ENCODE data around the gene HABP2. TPM values are rescaled to one million over a fixed set of nuclear protein-coding genes. Genes with fewer than 3 reads are reported as not detected.

HABP2 gene
- total RNA-seq, 1 donor from 2014 or later: 0.77 TPM

- Histone ChIP-seq H3K4me3 (no peak overlapping the region), H3K27me3 (ENCODE audit: low read depth) (no peaks in the 10 kb centered on the region), H3K9me3 (no peaks in the 10 kb centered on the region), H3K36me3 (no peaks in the 10 kb centered on the region), H3K27ac (no peak overlapping the region), H3K4me1 (no peaks in the 10 kb centered on the region)
- TF ChIP-seq, protein P1, sequence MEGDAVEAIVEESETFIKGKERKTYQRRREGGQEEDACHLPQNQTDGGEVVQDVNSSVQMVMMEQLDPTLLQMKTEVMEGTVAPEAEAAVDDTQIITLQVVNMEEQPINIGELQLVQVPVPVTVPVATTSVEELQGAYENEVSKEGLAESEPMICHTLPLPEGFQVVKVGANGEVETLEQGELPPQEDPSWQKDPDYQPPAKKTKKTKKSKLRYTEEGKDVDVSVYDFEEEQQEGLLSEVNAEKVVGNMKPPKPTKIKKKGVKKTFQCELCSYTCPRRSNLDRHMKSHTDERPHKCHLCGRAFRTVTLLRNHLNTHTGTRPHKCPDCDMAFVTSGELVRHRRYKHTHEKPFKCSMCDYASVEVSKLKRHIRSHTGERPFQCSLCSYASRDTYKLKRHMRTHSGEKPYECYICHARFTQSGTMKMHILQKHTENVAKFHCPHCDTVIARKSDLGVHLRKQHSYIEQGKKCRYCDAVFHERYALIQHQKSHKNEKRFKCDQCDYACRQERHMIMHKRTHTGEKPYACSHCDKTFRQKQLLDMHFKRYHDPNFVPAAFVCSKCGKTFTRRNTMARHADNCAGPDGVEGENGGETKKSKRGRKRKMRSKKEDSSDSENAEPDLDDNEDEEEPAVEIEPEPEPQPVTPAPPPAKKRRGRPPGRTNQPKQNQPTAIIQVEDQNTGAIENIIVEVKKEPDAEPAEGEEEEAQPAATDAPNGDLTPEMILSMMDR (IDR thresholded peaks at IDR 0.05): no peak
- ATAC-seq: no peak
- DNase-seq: no peak
- intact Hi-C loops (cut with DNase I): no loop called here
These were observed 34.4 kb upstream of the HABP2 start for GRCh38 chr10:113518415-113518814.

- TF ChIP-seq, protein P1 (IDR thresholded peaks at IDR 0.05): no peak
- no peak overlapping the region for H3K27ac ChIP-seq
- no peaks in the 10 kb centered on the region for H3K27me3 ChIP-seq (ENCODE audit: low read depth)
- H3K36me3 ChIP-seq: no peaks in the 10 kb centered on the region
- intact Hi-C loops (cut with DNase I): no loop called here
- H3K4me3 ChIP-seq: no peak overlapping the region
- no peaks in the 10 kb centered on the region for H3K9me3 ChIP-seq
- no peaks in the 10 kb centered on the region for H3K4me1 ChIP-seq
- ATAC-seq (no peak), DNase-seq (no peak)
These were observed 33.8 kb upstream of the HABP2 start for GRCh38 chr10:113518816-113519591.

DNA sequence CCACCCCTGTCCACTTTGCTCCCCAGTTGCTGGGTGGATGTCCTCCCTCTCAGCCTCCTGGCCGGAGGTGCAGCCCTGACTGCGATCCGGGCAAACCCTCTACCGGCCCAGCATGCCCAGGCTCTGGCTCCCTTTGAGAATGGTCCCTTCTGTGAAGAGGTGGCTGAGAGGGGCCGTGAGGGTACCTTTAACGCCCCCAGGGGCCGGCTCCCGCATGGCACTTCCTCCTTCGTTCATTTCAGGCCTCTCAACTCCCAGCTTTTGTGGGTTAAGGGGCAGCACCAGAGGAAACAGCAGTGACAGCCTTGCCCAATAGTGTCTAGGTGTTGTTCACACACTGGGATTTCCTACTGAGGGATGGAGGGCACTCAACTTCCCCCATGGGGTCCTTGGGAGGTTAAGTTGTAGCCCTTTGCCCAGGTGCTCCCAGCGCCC, 33.2 kb upstream of the HABP2 start:
- H3K36me3 ChIP-seq: no peaks in the 10 kb centered on the region
- H3K27ac ChIP-seq: no peak overlapping the region
- no peak overlapping the region for H3K4me3 ChIP-seq
- no peaks in the 10 kb centered on the region for H3K9me3 ChIP-seq
- TF ChIP-seq, protein P1 (IDR thresholded peaks at IDR 0.05): no peak
- DNase-seq (no peak), ATAC-seq (peak in 1 of 2 donors; percentile 5)
- no peaks in the 10 kb centered on the region for H3K27me3 ChIP-seq (ENCODE audit: low read depth)
- intact Hi-C loops (cut with DNase I): no loop called here
- no peaks in the 10 kb centered on the region for H3K4me1 ChIP-seq

DNA sequence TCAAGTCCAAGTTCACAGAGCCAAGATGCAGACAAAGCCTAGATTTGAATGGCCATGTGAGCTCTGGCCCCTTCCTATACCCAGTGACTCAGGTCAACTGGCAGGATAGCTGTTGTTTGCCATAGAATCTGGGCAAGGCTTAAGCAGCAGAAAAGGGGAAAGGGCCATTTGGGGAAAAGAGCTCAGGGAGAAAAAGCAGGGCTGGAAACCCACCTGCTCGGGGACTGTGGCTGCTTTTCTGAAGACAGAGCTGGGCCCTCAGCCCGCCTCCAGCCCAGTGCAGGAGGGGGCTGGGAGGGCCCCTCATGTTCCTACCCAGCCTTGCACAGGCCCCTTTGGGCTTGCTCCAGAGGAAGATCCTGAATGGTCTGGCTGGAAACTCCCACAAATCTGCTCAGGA, 32.6 kb upstream of the HABP2 start:
- no peak for DNase-seq
- Histone ChIP-seq H3K36me3 (no peaks in the 10 kb centered on the region), H3K27ac (no peak overlapping the region), H3K9me3 (no peaks in the 10 kb centered on the region), H3K4me1 (no peaks in the 10 kb centered on the region), H3K4me3 (no peak overlapping the region), H3K27me3 (ENCODE audit: low read depth) (no peaks in the 10 kb centered on the region)
- intact Hi-C loops (cut with DNase I): no loop called here
- TF ChIP-seq, protein P1 (IDR thresholded peaks at IDR 0.05): no peak
- ATAC-seq: no peak

DNA sequence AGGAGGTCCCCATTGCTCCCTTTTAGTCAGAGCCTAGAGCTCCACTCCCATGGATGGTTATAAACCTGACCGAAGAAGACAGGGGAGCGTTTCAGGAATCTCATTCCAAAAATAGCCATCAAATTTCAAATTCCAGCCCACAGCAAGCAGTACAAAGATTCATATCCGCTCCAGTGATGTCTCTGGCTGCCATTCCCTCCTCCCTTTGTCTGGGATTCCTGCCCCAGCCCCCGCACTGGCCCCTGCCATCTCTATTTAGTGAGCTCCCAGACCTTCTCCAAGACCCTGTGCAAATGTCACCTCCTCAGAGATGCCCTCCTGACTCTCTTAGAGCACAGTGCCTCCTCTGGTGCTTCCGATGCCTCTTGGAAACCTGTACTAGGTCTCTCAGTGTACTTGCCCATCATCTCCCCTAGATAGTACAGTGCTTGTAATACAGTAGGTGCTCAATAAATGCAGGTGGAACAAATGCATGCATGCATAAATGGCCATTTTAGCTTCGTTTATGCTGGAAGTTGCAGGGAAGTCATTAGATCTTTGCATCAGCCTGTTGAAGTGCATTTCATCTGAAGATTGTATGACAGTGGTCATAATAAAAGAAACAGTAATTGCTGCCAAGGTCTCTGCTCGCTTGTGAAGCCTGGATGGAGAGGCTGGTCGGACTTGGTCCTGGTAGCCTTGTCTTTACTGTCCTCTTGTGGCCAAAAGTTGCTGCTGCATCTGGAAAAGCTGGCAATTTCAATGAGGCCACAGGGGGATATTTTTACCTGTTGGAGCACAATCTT, 32.0 kb upstream of the HABP2 start:
- Histone ChIP-seq H3K4me1 (no peaks in the 10 kb centered on the region), H3K4me3 (no peak overlapping the region), H3K27ac (no peak overlapping the region), H3K36me3 (no peaks in the 10 kb centered on the region), H3K9me3 (no peaks in the 10 kb centered on the region), H3K27me3 (ENCODE audit: low read depth) (no peaks in the 10 kb centered on the region)
- TF ChIP-seq, protein P1 (IDR thresholded peaks at IDR 0.05): peak; percentile 93
- DNase-seq (peak; percentile 57), ATAC-seq (peak; percentile 77 to 85)
- intact Hi-C loops (cut with DNase I): no loop called here
